Ishikawa (cell line): ENCODE data around the gene PTPA.

Experiments
- CEBPB ChIP-seq: IDR thresholded peaks from 2 replicates; pipeline ENCODE4 v1.6.1; 2012
- EGR1 ChIP-seq: IDR thresholded peaks from 2 replicates; pipeline ENCODE4 v1.6.1; 2012
- MAX ChIP-seq: IDR thresholded peaks from 2 replicates; pipeline ENCODE4 v1.6.1; 2012
- TAF1 ChIP-seq: IDR thresholded peaks from 2 replicates; pipeline ENCODE4 v1.6.1; 2012; ENCODE audit warnings: low read depth, mild to moderate bottlenecking
- TCF12 ChIP-seq: IDR thresholded peaks from 2 replicates; pipeline ENCODE4 v1.6.1; 2012; ENCODE audit warnings: low read depth

Gene PTPA

GRCh38 chr9:129195606-129196005 lies 84.4 kb downstream of the PTPA start:
- no peak for TF ChIP-seq TAF1
- peak; percentile 33; the same call in 1 of the 2 replicates for TF ChIP-seq MAX

- no peak for TF ChIP-seq TCF12
- TF ChIP-seq TAF1 = no peak
- TF ChIP-seq CEBPB = no peak
- no peak for TF ChIP-seq EGR1
Measured at GRCh38 chr9:129197978-129198318, 86.7 kb downstream of the PTPA start.
